ENCODE data around the gene FAM120B.

DNA sequence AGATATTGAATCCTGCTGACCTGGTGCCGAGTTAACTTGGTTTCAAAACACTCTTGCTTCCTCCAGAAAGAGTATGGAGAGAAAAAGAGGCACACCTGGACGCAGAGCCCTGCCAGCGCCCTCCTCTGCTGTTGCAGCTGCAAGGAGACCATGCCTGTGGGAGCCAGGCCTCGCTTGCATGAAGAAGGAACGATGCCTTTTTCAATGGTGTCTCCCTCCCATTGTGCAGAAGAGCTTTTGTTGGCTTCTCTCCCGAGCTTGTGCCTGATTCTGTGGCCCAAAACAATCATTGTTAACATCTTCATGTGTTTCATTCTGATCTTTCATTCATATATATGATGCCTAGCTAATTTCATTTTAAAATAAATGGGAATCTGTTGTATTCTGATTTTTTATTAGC lies 98.1 kb downstream of the FAM120B start:
- TF ChIP-seq, protein P1, sequence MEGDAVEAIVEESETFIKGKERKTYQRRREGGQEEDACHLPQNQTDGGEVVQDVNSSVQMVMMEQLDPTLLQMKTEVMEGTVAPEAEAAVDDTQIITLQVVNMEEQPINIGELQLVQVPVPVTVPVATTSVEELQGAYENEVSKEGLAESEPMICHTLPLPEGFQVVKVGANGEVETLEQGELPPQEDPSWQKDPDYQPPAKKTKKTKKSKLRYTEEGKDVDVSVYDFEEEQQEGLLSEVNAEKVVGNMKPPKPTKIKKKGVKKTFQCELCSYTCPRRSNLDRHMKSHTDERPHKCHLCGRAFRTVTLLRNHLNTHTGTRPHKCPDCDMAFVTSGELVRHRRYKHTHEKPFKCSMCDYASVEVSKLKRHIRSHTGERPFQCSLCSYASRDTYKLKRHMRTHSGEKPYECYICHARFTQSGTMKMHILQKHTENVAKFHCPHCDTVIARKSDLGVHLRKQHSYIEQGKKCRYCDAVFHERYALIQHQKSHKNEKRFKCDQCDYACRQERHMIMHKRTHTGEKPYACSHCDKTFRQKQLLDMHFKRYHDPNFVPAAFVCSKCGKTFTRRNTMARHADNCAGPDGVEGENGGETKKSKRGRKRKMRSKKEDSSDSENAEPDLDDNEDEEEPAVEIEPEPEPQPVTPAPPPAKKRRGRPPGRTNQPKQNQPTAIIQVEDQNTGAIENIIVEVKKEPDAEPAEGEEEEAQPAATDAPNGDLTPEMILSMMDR (IDR thresholded peaks at IDR 0.05): no peak
- TF ChIP-seq POLR2A (IDR thresholded peaks at IDR 0.05) (no peak), POLR2AphosphoS5 (IDR thresholded peaks at IDR 0.05) (no peak)

Data from gastroesophageal sphincter (tissue), 3 donors.